ENCODE results near the gene UGT1A3.

- TF ChIP-seq EZH2 (optimal IDR thresholded peaks at IDR 0.05; ENCODE audit: low read depth, low read length), result no peak
- TF ChIP-seq, protein P1, sequence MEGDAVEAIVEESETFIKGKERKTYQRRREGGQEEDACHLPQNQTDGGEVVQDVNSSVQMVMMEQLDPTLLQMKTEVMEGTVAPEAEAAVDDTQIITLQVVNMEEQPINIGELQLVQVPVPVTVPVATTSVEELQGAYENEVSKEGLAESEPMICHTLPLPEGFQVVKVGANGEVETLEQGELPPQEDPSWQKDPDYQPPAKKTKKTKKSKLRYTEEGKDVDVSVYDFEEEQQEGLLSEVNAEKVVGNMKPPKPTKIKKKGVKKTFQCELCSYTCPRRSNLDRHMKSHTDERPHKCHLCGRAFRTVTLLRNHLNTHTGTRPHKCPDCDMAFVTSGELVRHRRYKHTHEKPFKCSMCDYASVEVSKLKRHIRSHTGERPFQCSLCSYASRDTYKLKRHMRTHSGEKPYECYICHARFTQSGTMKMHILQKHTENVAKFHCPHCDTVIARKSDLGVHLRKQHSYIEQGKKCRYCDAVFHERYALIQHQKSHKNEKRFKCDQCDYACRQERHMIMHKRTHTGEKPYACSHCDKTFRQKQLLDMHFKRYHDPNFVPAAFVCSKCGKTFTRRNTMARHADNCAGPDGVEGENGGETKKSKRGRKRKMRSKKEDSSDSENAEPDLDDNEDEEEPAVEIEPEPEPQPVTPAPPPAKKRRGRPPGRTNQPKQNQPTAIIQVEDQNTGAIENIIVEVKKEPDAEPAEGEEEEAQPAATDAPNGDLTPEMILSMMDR (IDR thresholded peaks at IDR 0.05; ENCODE audit: low read length), result no peak
Observed at GRCh38 chr2:233796254-233796653, 67.4 kb downstream of the UGT1A3 start.

Data from MM.1S (cell line).